IMR-90 (cell line): ENCODE results near the gene PLPPR3. TPM values are rescaled to one million over a fixed set of nuclear protein-coding genes. Genes with fewer than 3 reads are reported as not detected.

ENCODE experiments used
- ATAC-seq: fragments of 200-7000 bp; cut with Tn5 transposase; 2 replicates; pipeline ENCODE4 v1.9.1; 2020; ENCODE audit warnings: low read depth, mild to moderate bottlenecking, moderate library complexity
- BruUV-seq: library from RNA; stranded (reverse); fragments of 400-500 nt; replicated peaks from 2 replicates; lab custom pipeline; 2021; lab: Mats Ljungman, UMichigan
- CTCF ChIA-PET: fragments of 300-600 bp; formaldehyde crosslinking; extraction: SDS; loops from one replicate; lab custom pipeline; 2021; ENCODE audit warnings: antibody characterized with exemption; lab: Yijun Ruan, JAX
- POLR2A ChIA-PET: fragments of 300-600 bp; sonication (Branson Sonifier 250); formaldehyde crosslinking; loops from one replicate; lab custom pipeline; 2022; ENCODE audit warnings: antibody characterized with exemption; ENCODE audit not compliant: unreplicated experiment; lab: Charles Lee
- DNase-seq: peaks from one replicate; pipeline ENCODE4 v3.0.0; 2013
- H2AFZ ChIP-seq: replicated peaks from 2 replicates; pipeline ENCODE3; 2013; ENCODE audit warnings: low read length, mild to moderate bottlenecking; ENCODE audit not compliant: poor library complexity
- H2AK5ac ChIP-seq: 2 replicates; pipeline ENCODE4 v1.6.1; 2013; ENCODE audit warnings: low read depth, low read length, inconsistent platforms
- H2AK9ac ChIP-seq: replicated peaks from 2 replicates; pipeline ENCODE3; 2013; ENCODE audit warnings: mild to moderate bottlenecking, low read depth, low read length, moderate library complexity; ENCODE audit not compliant: poor library complexity
- H2BK120ac ChIP-seq: 2 replicates; pipeline ENCODE4 v1.6.1; 2013; ENCODE audit warnings: low read depth, low read length, inconsistent platforms
- H2BK15ac ChIP-seq: 3 replicates; pipeline ENCODE4 v1.6.1; 2013; ENCODE audit warnings: low read depth, low read length, inconsistent platforms
- H2BK20ac ChIP-seq: 2 replicates; pipeline ENCODE4 v1.6.1; 2013; ENCODE audit warnings: low read depth, mild to moderate bottlenecking, inconsistent platforms, low read length, moderate library complexity
- H2BK5ac ChIP-seq: 2 replicates; pipeline ENCODE4 v1.6.1; 2013; ENCODE audit warnings: mild to moderate bottlenecking, low read depth, low read length, inconsistent platforms; ENCODE audit not compliant: poor library complexity, severe bottlenecking
- H3K14ac ChIP-seq: replicated peaks from 2 replicates; pipeline ENCODE4 v1.6.1; 2013; ENCODE audit warnings: low read depth, low read length, inconsistent platforms
- H3K18ac ChIP-seq: 2 replicates; pipeline ENCODE4 v1.6.1; 2013; ENCODE audit warnings: low read depth, low read length, control low read depth
- H3K23ac ChIP-seq: 2 replicates; pipeline ENCODE4 v1.6.1; 2013; ENCODE audit warnings: low read depth, low read length, inconsistent platforms
- H3K27ac ChIP-seq: 2 replicates; pipeline ENCODE4 v1.5.1; 2013; ENCODE audit warnings: mild to moderate bottlenecking, control low read depth, low read length; ENCODE audit not compliant: insufficient read depth
- H3K27me3 ChIP-seq: 2 replicates; pipeline ENCODE4 v1.6.1; 2013; ENCODE audit warnings: low read length; ENCODE audit not compliant: control insufficient read depth, insufficient read depth
- H3K36me3 ChIP-seq: 2 replicates; pipeline ENCODE4 v1.6.1; 2013; ENCODE audit warnings: low read length, mixed read lengths; ENCODE audit not compliant: control insufficient read depth, insufficient read depth
- H3K4ac ChIP-seq: 2 replicates; pipeline ENCODE4 v1.6.1; 2013; ENCODE audit warnings: low read depth, low read length, inconsistent platforms
- H3K4me1 ChIP-seq: 2 replicates; pipeline ENCODE4 v1.6.1; 2013; ENCODE audit warnings: low read length, mixed read lengths; ENCODE audit not compliant: control insufficient read depth, insufficient read depth
- H3K4me2 ChIP-seq: 2 replicates; pipeline ENCODE4 v1.6.1; 2013; ENCODE audit warnings: low read depth, mild to moderate bottlenecking, control low read depth, low read length, moderate library complexity
- H3K4me3 ChIP-seq: 2 replicates; pipeline ENCODE4 v1.5.1; 2013; ENCODE audit warnings: low read depth, mild to moderate bottlenecking, control low read depth, low read length, moderate library complexity; ENCODE audit not compliant: insufficient read depth
- H3K56ac ChIP-seq: 2 replicates; pipeline ENCODE4 v1.6.1; 2013; ENCODE audit warnings: low read length, inconsistent platforms; ENCODE audit not compliant: insufficient read depth; ENCODE audit errors: extremely low read depth
- H3K79me1 ChIP-seq, 2 experiments: 2 replicates each; pipeline ENCODE4 v1.6.1; 2013; ENCODE audit warnings: low read length in 2 of 2, inconsistent platforms in 1 of 2, low read depth in 1 of 2
- H3K9ac ChIP-seq: 2 replicates; pipeline ENCODE4 v1.6.1; 2013; ENCODE audit warnings: low read depth, low read length, control low read depth
- H3K9me1 ChIP-seq: 2 replicates; pipeline ENCODE4 v1.6.1; 2013; ENCODE audit warnings: low read length, inconsistent platforms; ENCODE audit not compliant: insufficient read depth
- H3K9me3 ChIP-seq: 2 replicates; pipeline ENCODE4 v1.6.1; 2013; ENCODE audit warnings: low read length; ENCODE audit not compliant: control insufficient read depth, insufficient read depth
- H4K20me1 ChIP-seq: 2 replicates; pipeline ENCODE4 v1.6.1; 2013; ENCODE audit warnings: low read length, inconsistent platforms; ENCODE audit not compliant: insufficient read depth
- H4K5ac ChIP-seq: 2 replicates; pipeline ENCODE4 v1.6.1; 2013; ENCODE audit warnings: mild to moderate bottlenecking, low read depth, low read length, control low read depth
- H4K8ac ChIP-seq, 2 experiments: 2 replicates each; pipeline ENCODE4 v1.6.1; 2013; ENCODE audit warnings: low read depth in 2 of 2, low read length in 2 of 2, control low read depth in 1 of 2, inconsistent platforms in 1 of 2
- H4K91ac ChIP-seq: 2 replicates; pipeline ENCODE4 v1.6.1; 2013; ENCODE audit warnings: low read depth, low read length, inconsistent platforms; ENCODE audit not compliant: insufficient read depth
- BHLHE40 ChIP-seq: fragments of 150-350 bp; IDR thresholded peaks from 2 replicates; pipeline ENCODE4 v1.6.1; 2016; ENCODE audit warnings: mild to moderate bottlenecking, low read depth, low read length
- CEBPB ChIP-seq: IDR thresholded peaks from 2 replicates; pipeline ENCODE4 v1.6.1; 2012; ENCODE audit warnings: low read depth, low read length, improper control_type of control experiment
- CHD1 ChIP-seq: IDR thresholded peaks from 2 replicates; pipeline ENCODE4 v1.6.1; 2012; ENCODE audit warnings: low read depth, low read length, improper control_type of control experiment
- CTCF ChIP-seq: conservative IDR thresholded peaks from 2 replicates; pipeline ENCODE4 v1.5.1; 2012; ENCODE audit warnings: mild to moderate bottlenecking, low read depth, low read length, improper control_type of control experiment
- FOS ChIP-seq: fragments of 150-350 bp; IDR thresholded peaks from 2 replicates; pipeline ENCODE4 v1.6.1; 2016; ENCODE audit warnings: low read depth, low read length
- MAFK ChIP-seq: IDR thresholded peaks from 2 replicates; pipeline ENCODE4 v1.6.1; 2012; ENCODE audit warnings: low read depth, low read length, improper control_type of control experiment
- MXI1 ChIP-seq: IDR thresholded peaks from 2 replicates; pipeline ENCODE4 v1.6.1; 2012; ENCODE audit warnings: low read depth, mild to moderate bottlenecking, low read length, moderate library complexity, borderline replicate concordance
- NFE2L2 ChIP-seq: fragments of 150-350 bp; IDR thresholded peaks from 2 replicates; pipeline ENCODE4 v1.6.1; 2016; ENCODE audit warnings: low read depth, mild to moderate bottlenecking, low read length
- POLR2A ChIP-seq: IDR thresholded peaks from 2 replicates; pipeline ENCODE4 v1.6.1; 2012; ENCODE audit warnings: mild to moderate bottlenecking, low read depth, low read length
- SMC3 ChIP-seq: fragments of 150-350 bp; IDR thresholded peaks from 2 replicates; pipeline ENCODE4 v1.6.1; 2016; ENCODE audit warnings: low read depth, mild to moderate bottlenecking, antibody characterized with exemption, low read length, moderate library complexity
- USF2 ChIP-seq: fragments of 150-350 bp; IDR thresholded peaks from 2 replicates; pipeline ENCODE4 v1.6.1; 2017; ENCODE audit warnings: mild to moderate bottlenecking, antibody characterized with exemption, low read length, low read depth
- WGBS, 2 experiments: methylation state at CpG; one replicate each; pipeline versions ENCODE4 v1.1.5 to v1.1.7; 2013; ENCODE audit warnings: missing lambda C conversion rate in 2 of 2; ENCODE audit not compliant: insufficient read length in 1 of 2; ENCODE audit errors: extremely low coverage in 2 of 2; 5-methylcytosine and 5-hydroxymethylcytosine counted together
- dilution Hi-C: fragments of 300-500 bp; cut with HindIII; formaldehyde crosslinking; loops from one replicate; pipeline ENCODE4 v1.14.3; 2018; ENCODE audit warnings: low sequenced_read_pairs; ENCODE audit not compliant: unreplicated experiment
- in situ Hi-C: fragments of 300-500 bp; cut with MboI; formaldehyde crosslinking; loops from 3 replicates; pipeline ENCODE4 v1.14.3; 2019; ENCODE audit warnings: low sequenced_read_pairs, inconsistent platforms, mixed read lengths
- intact Hi-C: fragments of 100-400 bp; cut with micrococcal nuclease; formaldehyde crosslinking; loops from 2 replicates; pipeline ENCODE4 v1.10.0; 2022
- polyA plus RNA-seq, 3 experiments: library from polyadenylated mRNA; depleted of rRNA; stranded (reverse); fragments of >200 nt; gene quantifications; 2 replicates each; pipeline ENCODE4 v1.2.3, GENCODE V29; 2012; ENCODE audit warnings: low replicate concordance in 1 of 3
- total RNA-seq: library from RNA; depleted of rRNA; stranded (reverse); fragments of >200 nt; gene quantifications from 2 replicates; pipeline ENCODE4 v1.2.3, GENCODE V29; 2012

Gene PLPPR3
- total and polyA plus RNA-seq, 2 of the 4 experiments (the other 2 are of a cell fraction) = 0.36 to 1.2 TPM

- in situ Hi-C loops = no loop called here
- TF ChIP-seq CTCF = no peak
- TF ChIP-seq BHLHE40 = no peak
- no peak for TF ChIP-seq USF2
- no peak for TF ChIP-seq CHD1
- no peak for TF ChIP-seq MAFK
- no peak for TF ChIP-seq MXI1
- no peak for TF ChIP-seq NFE2L2
- no peak for TF ChIP-seq FOS
- no peak for TF ChIP-seq POLR2A
- no peak for TF ChIP-seq SMC3
- no peak for TF ChIP-seq CEBPB
- Histone ChIP-seq H2BK5ac (no peak overlapping the region), H4K5ac (no peak overlapping the region), H3K56ac (no peak overlapping the region), H3K18ac (no peak overlapping the region), H3K23ac (no peak overlapping the region), H3K27me3 (no peaks in the 10 kb centered on the region), H3K4me2 (no peak overlapping the region), H3K36me3 (peaks cover 86% of the 10 kb centered on the region), H2BK15ac (no peak overlapping the region), H3K9ac (no peak overlapping the region), H4K91ac (no peak overlapping the region), H3K4me3 (no peak overlapping the region), H3K27ac (no peak overlapping the region), H2AFZ (no peak overlapping the region), H3K9me3 (no peaks in the 10 kb centered on the region), H2BK120ac (no peak overlapping the region), H3K9me1 (no peaks in the 10 kb centered on the region), H4K20me1 (peaks cover 69% of the 10 kb centered on the region), H2BK20ac (no peak overlapping the region), H3K4ac (no peak overlapping the region), H3K4me1 (no peaks in the 10 kb centered on the region), H2AK5ac (no peak overlapping the region), H3K79me1 (peaks cover 11 to 42% of the 10 kb centered on the region in 2 experiments), H2AK9ac (no peak overlapping the region), H4K8ac (no peak overlapping the region), H3K14ac (no peak overlapping the region)
- ATAC-seq (no peak), DNase-seq (no peak)
- WGBS, 2 experiments = 92% methylated on average over 14 of the region's 30 CpGs; no CpG with 5 or more reads in 1 of the 2 experiments
- intact Hi-C loops = no loop called here
- no TSS peak for BruUV-seq
- POLR2A ChIA-PET = no interaction called here
- CTCF ChIA-PET = interaction anchor here (0.6 kb wide), 1 partner anchor 65 kb away, joined by 4 read pairs; no protein-coding TSS in a partner anchor
- dilution Hi-C loops = no loop called here
These were observed 11.5 kb downstream of the PLPPR3 start for GRCh38 chr19:810077-810855.
